T47D (cell line): ENCODE data around the gene BPHL.

Experiments
- DNase-seq, 2 experiments: peaks; one replicate each; pipeline versions ENCODE4 v3.0.0 to v3.0.0-alpha.2; 2011 to 2012; ENCODE audit warnings: low read depth in 1 of 2, low spot score in 1 of 2
- JUND ChIP-seq: IDR thresholded peaks from 2 replicates; pipeline ENCODE4 v1.6.1; 2012; ENCODE audit warnings: low read depth
- in situ Hi-C: cut with HindIII; loops from 2 replicates; pipeline ENCODE4 v1.10.0; 2016; ENCODE audit warnings: low sequenced_read_pairs, low pct_unique_long_range_greater_than_20kb

Gene BPHL

DNA sequence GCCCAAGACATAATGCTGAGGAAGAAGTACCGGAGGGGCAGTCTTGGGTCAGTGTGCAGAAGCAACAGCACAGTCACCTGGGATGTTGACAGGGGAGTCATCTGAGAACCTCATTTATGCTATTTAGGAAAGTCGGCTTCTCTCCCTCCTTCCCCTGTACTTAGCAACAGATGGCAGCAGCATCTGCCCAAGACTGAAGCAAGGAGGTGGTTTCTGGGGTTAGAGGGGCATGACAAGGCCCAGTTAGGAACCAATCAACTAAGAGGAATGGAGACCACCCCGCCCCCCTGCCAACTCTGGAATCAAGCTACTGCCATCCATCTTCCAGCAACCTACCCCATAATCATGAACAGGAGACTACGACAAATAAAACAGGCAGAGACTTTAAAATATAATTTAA lies 28.5 kb upstream of the BPHL start:
- TF ChIP-seq JUND, result no peak
- in situ Hi-C loops, result no loop called here
- no peak for DNase-seq

DNA sequence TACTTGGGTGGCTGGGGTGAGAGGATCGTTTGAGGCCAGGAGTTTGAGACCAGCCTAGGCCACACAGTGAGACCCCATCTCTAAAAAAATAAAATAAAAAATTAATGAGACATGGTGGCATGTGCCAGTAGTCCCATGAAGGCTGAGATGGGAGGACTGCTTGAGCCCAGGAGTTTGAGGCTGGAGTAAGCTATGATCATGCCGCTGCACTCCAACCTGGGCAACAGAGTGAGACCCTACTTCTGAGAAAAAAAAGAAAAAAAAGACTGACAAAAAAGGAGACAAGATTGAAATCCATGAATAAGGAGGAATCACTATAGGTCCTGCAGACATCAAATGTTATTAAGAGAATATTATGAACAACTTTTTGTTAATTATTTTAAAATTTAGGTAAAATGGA lies 23.7 kb upstream of the BPHL start:
- TF ChIP-seq JUND, result no peak
- DNase-seq, result no peak
- in situ Hi-C loops, result no loop called here

DNA sequence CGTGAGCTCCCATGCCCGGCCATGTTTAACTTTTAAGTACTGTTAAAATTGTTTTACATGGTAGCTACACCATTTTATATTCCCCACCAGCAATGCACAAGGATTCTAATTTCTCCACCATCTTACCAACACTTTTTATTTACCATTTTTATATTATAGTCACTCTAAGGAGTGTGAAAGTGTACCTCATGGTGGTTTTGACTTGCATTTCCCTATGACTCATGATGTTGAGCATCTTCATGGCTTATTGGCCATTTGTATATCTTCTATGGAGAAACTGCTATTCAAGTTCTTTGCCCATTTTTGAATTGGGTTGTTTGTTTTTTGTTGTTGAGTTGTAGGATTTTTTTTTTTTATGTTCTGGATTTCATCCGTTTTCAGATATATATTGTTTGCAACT lies 15.6 kb upstream of the BPHL start:
- no peak for TF ChIP-seq JUND
- in situ Hi-C loops, result no loop called here
- DNase-seq, result no peak

DNA sequence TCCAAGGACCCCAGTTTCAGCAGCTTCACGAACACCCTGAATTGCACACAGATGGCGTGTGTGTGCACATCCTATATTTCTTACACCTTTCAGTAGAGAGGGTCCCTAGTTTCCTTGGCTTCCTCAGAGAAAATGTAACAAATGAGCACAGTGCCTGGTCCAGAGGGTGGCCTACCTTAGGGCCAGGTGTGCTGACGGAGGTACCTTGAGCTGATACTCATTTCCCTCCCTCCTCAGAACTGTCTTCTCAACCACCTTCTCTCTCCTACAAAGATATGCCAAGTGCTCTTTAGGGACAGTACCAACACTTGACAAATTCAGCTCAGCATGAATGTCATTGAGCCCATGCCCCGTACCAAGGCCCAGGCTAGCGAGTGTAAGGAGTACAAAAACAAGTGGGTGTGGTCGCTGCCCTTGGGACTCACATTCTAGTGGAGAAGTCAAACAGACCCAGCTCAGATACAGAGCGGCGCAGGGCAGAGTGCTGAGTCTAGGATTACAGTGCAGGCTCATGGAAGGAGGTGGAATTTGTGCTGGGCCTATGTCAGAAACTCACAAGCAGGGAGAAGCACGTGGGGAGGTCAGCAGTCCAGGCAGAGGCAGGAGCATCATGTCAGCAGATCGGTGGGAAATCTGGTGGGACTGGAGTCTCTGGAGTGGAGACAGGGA lies 9.6 kb upstream of the BPHL start:
- in situ Hi-C loops, result no loop called here
- no peak for DNase-seq

DNA sequence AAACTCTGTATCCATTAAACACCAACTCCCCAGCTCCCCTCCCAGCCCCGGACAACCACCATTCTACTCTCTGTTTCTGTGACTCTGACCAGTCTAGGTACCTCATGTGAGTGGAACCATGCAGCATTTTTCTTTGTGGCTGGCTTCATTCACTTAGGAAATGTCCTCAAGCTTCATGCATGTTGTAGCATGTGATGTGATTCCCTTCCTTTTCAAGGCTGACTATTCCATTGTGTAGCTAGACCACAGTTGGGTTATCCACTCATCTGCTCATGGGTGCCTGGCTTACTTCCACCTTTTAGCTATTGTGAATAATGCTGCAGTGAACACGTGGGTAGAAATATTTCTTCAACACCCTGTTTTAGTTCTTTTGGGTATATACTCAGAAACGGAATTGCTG lies 8.8 kb upstream of the BPHL start:
- no peak for TF ChIP-seq JUND
- DNase-seq, result no peak
- in situ Hi-C loops, result no loop called here

More for the DNA sequence above, 9.6 kb upstream of the BPHL start:
- TF ChIP-seq JUND, result no peak

DNA sequence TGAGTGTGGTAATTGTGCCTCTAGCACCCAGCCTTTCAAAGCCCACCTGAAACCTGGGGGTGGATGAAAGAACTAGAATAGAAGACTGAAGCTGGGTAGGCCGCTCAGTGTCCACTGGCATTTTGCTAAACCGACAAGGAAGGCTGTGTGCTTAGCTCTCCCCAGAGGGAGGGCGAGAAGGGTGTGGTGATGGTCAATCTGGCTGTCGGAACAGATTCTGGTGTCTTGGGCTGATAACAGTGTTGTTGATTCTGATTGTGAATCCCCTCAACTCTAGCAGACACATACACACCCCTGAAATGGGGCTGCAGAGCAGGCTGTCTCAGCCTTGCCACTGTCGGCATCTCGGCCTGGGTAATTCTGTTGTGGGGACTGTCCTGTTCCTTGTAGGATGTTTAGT lies 4.1 kb upstream of the BPHL start:
- DNase-seq, result no peak
- in situ Hi-C loops, result no loop called here
- no peak for TF ChIP-seq JUND

DNA sequence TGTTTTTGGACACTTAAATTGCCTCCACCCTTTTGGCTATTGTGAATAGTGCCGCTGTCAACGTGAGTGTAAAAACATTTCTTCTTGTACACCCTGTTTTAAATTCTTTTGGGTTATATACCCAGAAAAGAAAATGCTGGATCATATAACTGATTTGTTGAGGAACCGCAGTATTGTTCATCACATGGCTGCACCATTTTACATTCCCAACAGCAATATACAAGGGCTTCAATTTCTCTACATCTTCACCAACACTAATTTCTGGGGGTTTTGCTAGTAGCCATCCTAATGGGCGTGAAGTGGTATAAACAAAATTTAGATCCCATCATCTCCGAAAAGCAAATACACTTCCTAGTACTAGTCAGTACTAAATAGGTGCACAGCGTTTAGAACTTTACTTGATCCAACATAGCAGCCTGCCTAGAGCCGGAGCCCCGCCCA lies 579 bp upstream of the BPHL start:
- in situ Hi-C loops, result no loop called here
- no peak for TF ChIP-seq JUND
- peak in 1 of 2 experiments; percentile 9 for DNase-seq

DNA sequence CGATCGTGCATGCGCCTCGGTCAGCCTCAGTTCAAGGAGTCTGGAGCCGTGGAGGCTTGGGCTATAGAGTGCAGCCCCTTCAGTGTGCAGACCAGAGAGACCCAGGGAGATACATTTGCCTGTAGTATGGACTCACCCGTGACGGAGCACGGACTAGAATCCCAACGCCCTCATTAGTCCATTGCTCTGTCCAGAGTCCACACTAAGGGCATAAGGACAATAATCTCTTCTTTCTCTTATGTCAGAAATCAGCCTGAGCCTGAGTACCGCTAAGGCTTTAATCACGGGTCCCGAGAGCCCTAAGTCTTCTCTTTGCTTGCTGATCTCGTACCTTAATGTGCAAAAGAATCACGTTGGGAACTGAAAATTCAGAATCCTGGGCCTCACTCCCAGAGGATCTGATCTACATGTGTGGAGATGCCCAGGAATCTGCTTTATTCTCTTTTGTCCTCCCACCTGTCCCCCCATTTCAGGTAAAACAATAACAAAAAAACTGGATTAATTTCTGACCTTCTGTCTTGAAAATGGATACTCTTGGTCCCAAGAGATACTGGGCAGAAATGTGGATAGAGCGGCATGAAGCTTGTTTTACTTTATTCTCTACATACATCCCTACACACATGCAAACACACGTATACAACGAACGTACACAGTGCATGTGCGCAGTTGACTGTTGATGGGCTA lies 671 bp downstream of the BPHL start:
- in situ Hi-C loops, result no loop called here
- DNase-seq, result peak in 1 of 2 experiments; percentile 31
- TF ChIP-seq JUND, result no peak

DNA sequence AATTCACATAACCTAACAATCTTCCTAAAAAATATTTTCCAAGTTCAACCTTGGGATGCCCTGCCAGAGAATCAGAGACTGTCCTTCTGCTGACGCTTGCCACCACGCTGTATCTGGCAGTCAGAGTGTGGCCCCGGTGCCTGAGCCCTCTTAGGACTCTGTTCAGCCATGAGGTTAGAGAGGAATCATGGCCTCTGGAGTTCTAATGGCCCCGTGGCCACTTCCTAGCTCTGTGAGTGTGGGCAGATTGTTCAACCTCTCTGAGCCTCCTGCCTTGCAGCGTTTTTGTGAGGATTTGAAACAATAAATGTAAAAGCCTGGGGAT lies 2.2 kb downstream of the BPHL start:
- no peak for DNase-seq
- TF ChIP-seq JUND, result no peak
- in situ Hi-C loops, result no loop called here

DNA sequence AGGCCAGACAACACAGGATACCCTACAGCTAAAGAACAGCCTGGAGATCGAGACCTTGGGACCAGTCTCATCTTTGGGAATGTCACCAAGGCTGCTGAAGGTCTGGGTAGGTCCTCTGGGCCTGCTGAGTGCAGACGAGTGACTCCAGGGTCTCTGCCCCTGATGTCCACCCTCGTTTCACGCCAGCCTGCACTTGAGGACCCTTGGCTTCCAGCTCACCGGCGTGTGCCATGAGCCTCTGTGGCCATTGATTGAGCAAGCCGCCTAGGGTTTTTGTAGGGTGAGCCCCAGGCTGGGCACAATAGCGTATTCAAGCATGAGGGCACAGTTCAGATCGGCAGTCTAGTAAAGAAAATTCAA lies 4.3 kb downstream of the BPHL start:
- TF ChIP-seq JUND, result no peak
- DNase-seq, result no peak
- in situ Hi-C loops, result no loop called here

DNA sequence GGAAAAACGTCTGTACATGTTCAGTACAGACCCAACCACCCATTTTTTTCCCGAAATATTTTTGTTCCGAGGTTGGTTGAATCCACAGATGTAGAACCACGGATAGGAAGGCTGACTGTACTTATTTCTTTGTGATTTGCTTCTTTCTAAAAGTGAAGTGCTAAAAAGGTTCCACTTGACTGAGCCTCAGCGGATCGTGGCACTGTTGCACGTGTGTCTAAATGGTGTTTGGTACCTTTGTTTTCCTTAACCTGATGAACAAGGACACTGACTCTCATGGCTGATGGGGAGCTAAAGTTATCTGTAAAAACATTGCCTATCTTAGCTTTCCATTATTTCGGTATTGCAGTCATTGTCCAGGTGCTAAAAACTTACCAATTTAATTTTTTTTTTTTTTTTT lies 6.2 kb downstream of the BPHL start:
- no peak for DNase-seq
- TF ChIP-seq JUND, result no peak
- in situ Hi-C loops, result no loop called here

DNA sequence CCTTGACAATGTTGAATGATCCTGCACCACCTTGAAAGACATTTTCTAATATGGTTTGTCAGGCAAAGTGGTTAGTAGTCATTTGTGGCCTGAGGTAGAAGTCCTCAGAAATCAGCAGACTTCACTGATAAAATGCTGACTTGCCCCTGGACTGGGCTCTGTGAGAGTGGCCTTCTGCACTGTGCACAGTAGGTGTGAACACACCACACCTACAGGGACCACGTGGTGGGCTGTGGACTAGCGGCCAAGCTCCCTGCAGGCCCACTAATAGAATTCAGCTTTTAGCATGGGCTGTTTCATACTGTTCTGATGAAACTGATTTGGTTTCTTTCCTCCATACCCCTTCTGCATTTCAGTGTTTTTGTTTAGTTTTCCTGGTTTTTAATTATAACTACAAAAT lies 7.3 kb downstream of the BPHL start:
- DNase-seq, result no peak
- in situ Hi-C loops, result no loop called here
- no peak for TF ChIP-seq JUND

DNA sequence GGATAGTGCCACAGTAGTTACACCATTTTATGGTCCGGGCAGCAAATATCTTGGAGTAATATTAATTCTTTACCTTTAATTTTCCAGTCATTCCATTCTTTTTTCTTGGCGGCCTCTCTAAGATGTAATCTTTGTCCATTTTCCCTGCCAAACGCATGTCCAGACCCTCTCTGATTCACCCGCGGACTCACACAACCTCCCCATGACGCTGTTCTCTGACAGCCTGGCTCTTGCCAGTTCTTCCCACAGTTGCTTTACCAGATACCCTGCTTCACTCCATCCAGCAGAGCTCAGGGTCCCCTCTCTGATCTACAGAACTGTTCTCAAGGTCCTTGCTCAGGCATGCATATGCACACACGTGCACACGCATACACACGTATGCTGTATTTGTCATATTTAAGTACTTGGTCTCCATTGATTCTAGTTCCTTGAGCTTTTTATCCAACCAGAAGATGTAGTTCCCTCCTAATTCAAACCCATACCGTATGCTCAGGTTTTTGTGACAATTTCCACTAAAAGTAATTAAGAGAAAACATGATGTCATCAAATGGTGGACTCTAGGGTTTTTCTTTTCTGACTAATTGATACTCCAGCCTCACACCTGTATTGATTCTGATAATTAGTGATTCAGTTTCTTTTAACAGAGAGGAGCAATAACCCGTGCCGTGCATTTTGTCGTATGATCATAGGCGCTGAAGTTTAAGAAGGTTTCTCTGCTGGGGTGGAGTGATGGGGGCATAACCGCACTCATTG lies 10.0 kb downstream of the BPHL start:
- no peak for DNase-seq
- in situ Hi-C loops, result no loop called here
- no peak for TF ChIP-seq JUND

DNA sequence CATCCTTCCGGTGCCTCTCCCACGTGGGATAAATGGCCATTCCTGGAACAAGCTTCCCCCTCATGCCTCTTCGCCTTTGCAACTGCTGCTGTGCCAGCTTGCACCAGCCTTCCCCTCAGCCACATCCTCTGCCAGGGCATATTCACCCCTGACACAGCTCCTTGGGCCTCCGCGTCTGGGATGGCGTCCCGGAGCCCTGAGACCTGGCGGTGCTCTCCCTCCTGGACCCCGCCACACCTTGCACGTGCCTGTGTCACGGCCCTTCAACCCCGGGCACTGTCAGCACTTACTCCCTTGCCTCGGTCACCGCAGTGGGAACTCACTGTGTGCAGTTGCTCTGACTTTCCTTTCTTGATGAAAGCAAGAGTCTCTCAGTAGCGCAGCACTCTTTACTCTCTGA lies 13.2 kb downstream of the BPHL start:
- TF ChIP-seq JUND, result no peak
- no peak for DNase-seq
- in situ Hi-C loops, result no loop called here
